HG03175 (cell line): ENCODE data around the gene NRN1L.

Source experiments
- ATAC-seq: cut with Tn5 transposase; IDR thresholded peaks from one replicate; pipeline ENCODE4 v1.9.1; 2021; ENCODE audit warnings: mild to moderate bottlenecking, moderate library complexity; ENCODE audit not compliant: unreplicated experiment

NRN1L gene

GRCh38 chr16:67934306-67935100 lies 49.8 kb downstream of the NRN1L start:
- no peak for ATAC-seq

GRCh38 chr16:67935101-67935401 lies 50.4 kb downstream of the NRN1L start:
- no peak for ATAC-seq

GRCh38 chr16:67935402-67936123 lies 50.9 kb downstream of the NRN1L start:
- peak; percentile 93 for ATAC-seq
